Mesendoderm (in vitro differentiated cells): ENCODE results near the gene TUBA1A.
"Not testable (repeated sequence)": the region's sequence is repeated elsewhere in the genome, so short reads cannot be mapped to it uniquely, and the experiment has no call there.

Experiments
- DNase-seq: peaks from one replicate; pipeline ENCODE4 v3.0.0; 2013
- H2AK5ac ChIP-seq: 2 replicates; pipeline ENCODE4 v1.6.1; 2013; ENCODE audit warnings: low read length, inconsistent platforms
- H2BK120ac ChIP-seq: 2 replicates; pipeline ENCODE4 v1.6.1; 2013; ENCODE audit warnings: low read depth, mild to moderate bottlenecking, low read length, moderate library complexity, mixed read lengths
- H2BK15ac ChIP-seq: replicated peaks from 2 replicates; pipeline ENCODE4 v1.6.1; 2013; ENCODE audit warnings: low read depth, mild to moderate bottlenecking, moderate library complexity
- H2BK5ac ChIP-seq: 2 replicates; pipeline ENCODE4 v1.6.1; 2013; ENCODE audit warnings: low read length, inconsistent platforms
- H3K18ac ChIP-seq: 2 replicates; pipeline ENCODE4 v1.6.1; 2013; ENCODE audit warnings: mild to moderate bottlenecking, low read length, mixed read lengths
- H3K23ac ChIP-seq: one replicate; pipeline ENCODE4 v1.6.1; 2013; ENCODE audit warnings: low read length
- H3K27ac ChIP-seq: 2 replicates; pipeline ENCODE4 v1.5.1; 2013; ENCODE audit warnings: low read depth, mild to moderate bottlenecking, inconsistent platforms, low read length, moderate library complexity
- H3K27me3 ChIP-seq: 2 replicates; pipeline ENCODE4 v1.6.1; 2013; ENCODE audit warnings: low read length, control low read depth, mild to moderate bottlenecking, inconsistent platforms; ENCODE audit not compliant: insufficient read depth, poor library complexity
- H3K36me3 ChIP-seq: 2 replicates; pipeline ENCODE4 v1.6.1; 2013; ENCODE audit warnings: low read length, inconsistent platforms; ENCODE audit not compliant: control insufficient read depth, insufficient read depth
- H3K4ac ChIP-seq: one replicate; pipeline ENCODE4 v1.6.1; 2013; ENCODE audit warnings: low read depth, mild to moderate bottlenecking, low read length, moderate library complexity
- H3K4me1 ChIP-seq: 2 replicates; pipeline ENCODE4 v1.6.1; 2013; ENCODE audit warnings: low read depth, low read length, inconsistent platforms; ENCODE audit not compliant: control insufficient read depth
- H3K4me2 ChIP-seq: 2 replicates; pipeline ENCODE4 v1.6.1; 2013; ENCODE audit warnings: low read length
- H3K4me3 ChIP-seq: 2 replicates; pipeline ENCODE4 v1.5.1; 2013; ENCODE audit warnings: mild to moderate bottlenecking, low read length
- H3K56ac ChIP-seq: one replicate; pipeline ENCODE4 v1.6.1; 2013; ENCODE audit warnings: low read length
- H3K79me1 ChIP-seq: 2 replicates; pipeline ENCODE4 v1.6.1; 2013; ENCODE audit warnings: low read length, inconsistent platforms
- H3K79me2 ChIP-seq: 2 replicates; pipeline ENCODE4 v1.6.1; 2013; ENCODE audit warnings: mild to moderate bottlenecking, low read length; ENCODE audit not compliant: control insufficient read depth, insufficient read depth
- H3K9ac ChIP-seq: 2 replicates; pipeline ENCODE4 v1.6.1; 2013; ENCODE audit warnings: low read length, inconsistent platforms
- H4K5ac ChIP-seq: one replicate; pipeline ENCODE4 v1.6.1; 2013; ENCODE audit warnings: low read length
- H4K8ac ChIP-seq: one replicate; pipeline ENCODE4 v1.6.1; 2013; ENCODE audit warnings: low read depth, mild to moderate bottlenecking, control low read depth, low read length, moderate library complexity
- WGBS: extraction: QIAGEN DNeasy Blood & Tissue Kit; methylation state at CpG from one replicate; pipeline ENCODE4 v1.1.7; 2013; ENCODE audit warnings: low lambda C conversion rate, missing lambda C conversion rate; ENCODE audit not compliant: insufficient coverage; ENCODE audit errors: extremely low coverage; 5-methylcytosine and 5-hydroxymethylcytosine counted together

TUBA1A gene

GRCh38 chr12:49210703-49211102 is 21.8 kb upstream of the TUBA1A start:
- H3K23ac ChIP-seq, H3K18ac ChIP-seq, H3K9ac ChIP-seq, H2BK15ac ChIP-seq, H3K4me2 ChIP-seq, H3K56ac ChIP-seq, H3K27ac ChIP-seq, H2AK5ac ChIP-seq, H4K5ac ChIP-seq, DNase-seq, H2BK120ac ChIP-seq, H3K79me1 ChIP-seq, H4K8ac ChIP-seq, H2BK5ac ChIP-seq, H3K4me3 ChIP-seq, H3K79me2 ChIP-seq, H3K4ac ChIP-seq, H3K4me1 ChIP-seq, H3K27me3 ChIP-seq, H3K36me3 ChIP-seq: not testable (repeated sequence)
- no CpG with 5 or more reads among the region's 7 CpGs for WGBS

- Histone ChIP-seq H4K8ac (no peak overlapping the region), H4K5ac (no peak overlapping the region), H3K4ac (no peak overlapping the region), H3K4me1 (no peaks in the 10 kb centered on the region), H2BK15ac (no peak overlapping the region), H3K23ac (no peak overlapping the region), H3K79me2 (no peaks in the 10 kb centered on the region), H3K36me3 (no peaks in the 10 kb centered on the region), H3K79me1 (no peaks in the 10 kb centered on the region), H3K4me2 (no peak overlapping the region), H2BK120ac (no peak overlapping the region), H3K27me3 (no peaks in the 10 kb centered on the region), H3K4me3 (no peak overlapping the region), H3K18ac (no peak overlapping the region), H2BK5ac (no peak overlapping the region), H3K27ac (no peak overlapping the region), H2AK5ac (no peak overlapping the region), H3K56ac (no peak overlapping the region), H3K9ac (no peak overlapping the region)
- no peak for DNase-seq
- no CpG with 5 or more reads among the region's 12 CpGs for WGBS
Observed at GRCh38 chr12:49208676-49209075, 19.8 kb upstream of the TUBA1A start.

GRCh38 chr12:49208146-49208545 is 19.3 kb upstream of the TUBA1A start:
- Histone ChIP-seq H2BK120ac (no peak overlapping the region), H3K4me1 (no peaks in the 10 kb centered on the region), H3K36me3 (no peaks in the 10 kb centered on the region), H3K4ac (no peak overlapping the region), H4K8ac (no peak overlapping the region), H3K9ac (no peak overlapping the region), H2BK15ac (no peak overlapping the region), H3K4me3 (no peak overlapping the region), H3K27ac (no peak overlapping the region), H3K18ac (no peak overlapping the region), H2BK5ac (no peak overlapping the region), H3K23ac (no peak overlapping the region), H3K56ac (no peak overlapping the region), H2AK5ac (no peak overlapping the region), H3K79me1 (no peaks in the 10 kb centered on the region), H3K4me2 (no peak overlapping the region), H4K5ac (no peak overlapping the region), H3K79me2 (no peaks in the 10 kb centered on the region), H3K27me3 (no peaks in the 10 kb centered on the region)
- no CpG with 5 or more reads among the region's 1 CpG for WGBS
- DNase-seq: no peak

- H3K36me3 ChIP-seq: no peaks in the 10 kb centered on the region
- H2BK5ac ChIP-seq: no peak overlapping the region
- no peak overlapping the region for H3K56ac ChIP-seq
- no peak overlapping the region for H2BK15ac ChIP-seq
- H3K9ac ChIP-seq: no peak overlapping the region
- no peaks in the 10 kb centered on the region for H3K27me3 ChIP-seq
- H2AK5ac ChIP-seq: no peak overlapping the region
- H3K18ac ChIP-seq: no peak overlapping the region
- no peak overlapping the region for H3K27ac ChIP-seq
- no peak overlapping the region for H3K4me3 ChIP-seq
- H3K23ac ChIP-seq: no peak overlapping the region
- H3K79me1 ChIP-seq: no peaks in the 10 kb centered on the region
- H3K4ac ChIP-seq: no peak overlapping the region
- H4K8ac ChIP-seq: no peak overlapping the region
- no peak for DNase-seq
- no peak overlapping the region for H3K4me2 ChIP-seq
- H3K4me1 ChIP-seq: no peaks in the 10 kb centered on the region
- no peak overlapping the region for H4K5ac ChIP-seq
- H3K79me2 ChIP-seq: no peaks in the 10 kb centered on the region
- no peak overlapping the region for H2BK120ac ChIP-seq
Observed at GRCh38 chr12:49206389-49206788, 17.5 kb upstream of the TUBA1A start.

GRCh38 chr12:49201595-49202295 is 12.9 kb upstream of the TUBA1A start:
- Histone ChIP-seq H3K27ac (no peak overlapping the region), H3K79me1 (no peaks in the 10 kb centered on the region), H2BK120ac (no peak overlapping the region), H3K4ac (no peak overlapping the region), H3K4me3 (no peak overlapping the region), H4K5ac (no peak overlapping the region), H3K56ac (no peak overlapping the region), H3K4me1 (peaks cover 2% of the 10 kb centered on the region), H3K9ac (no peak overlapping the region), H3K23ac (no peak overlapping the region), H2AK5ac (no peak overlapping the region), H3K36me3 (no peaks in the 10 kb centered on the region), H4K8ac (no peak overlapping the region), H2BK15ac (no peak overlapping the region), H2BK5ac (no peak overlapping the region), H3K4me2 (no peak overlapping the region), H3K18ac (no peak overlapping the region), H3K79me2 (no peaks in the 10 kb centered on the region), H3K27me3 (no peaks in the 10 kb centered on the region)
- no CpG with 5 or more reads among the region's 4 CpGs for WGBS
- DNase-seq: peak; percentile 94

DNA sequence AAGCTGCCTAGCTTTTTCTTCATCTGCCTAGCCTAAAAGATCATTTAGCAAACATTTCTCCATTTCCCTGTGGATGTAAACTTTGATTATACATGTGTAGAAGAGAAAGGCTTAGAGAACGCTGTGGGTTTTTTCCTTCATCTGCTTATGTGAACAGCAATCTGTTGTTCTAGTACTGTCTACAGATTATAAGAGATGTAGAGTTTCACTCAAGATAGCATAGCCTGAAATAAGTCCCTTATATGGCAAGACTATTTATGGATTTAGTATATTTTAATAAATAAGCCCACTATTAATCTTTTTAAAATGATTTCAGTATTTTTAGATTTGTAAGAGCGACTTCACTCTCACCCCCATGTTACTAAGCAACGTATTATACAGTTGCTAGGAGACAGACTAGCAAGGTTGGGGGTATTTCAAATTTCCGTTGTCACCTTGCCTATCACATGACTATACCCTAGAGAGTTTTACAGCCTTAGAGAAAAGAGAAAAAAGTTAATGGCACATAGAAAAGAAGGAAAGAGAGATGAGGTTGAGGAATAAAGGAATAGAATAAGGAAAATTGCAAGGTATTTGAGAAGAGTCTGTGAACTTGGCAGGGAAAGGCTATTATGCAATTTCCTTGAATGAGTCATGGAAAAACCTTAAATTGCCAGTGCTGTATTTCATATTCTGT is 12.2 kb upstream of the TUBA1A start:
- no peak overlapping the region for H3K4me3 ChIP-seq
- DNase-seq: peak; percentile 93
- H3K27ac ChIP-seq: no peak overlapping the region
- H3K18ac ChIP-seq: no peak overlapping the region
- no peak overlapping the region for H2AK5ac ChIP-seq
- H3K4me1 ChIP-seq: peaks cover 2% of the 10 kb centered on the region
- H3K4me2 ChIP-seq: no peak overlapping the region
- no peak overlapping the region for H2BK5ac ChIP-seq
- no peaks in the 10 kb centered on the region for H3K36me3 ChIP-seq
- H4K8ac ChIP-seq: no peak overlapping the region
- no peak overlapping the region for H4K5ac ChIP-seq
- no peak overlapping the region for H3K23ac ChIP-seq
- no peak overlapping the region for H2BK120ac ChIP-seq
- no peaks in the 10 kb centered on the region for H3K27me3 ChIP-seq
- no peak overlapping the region for H2BK15ac ChIP-seq
- no CpG with 5 or more reads among the region's 4 CpGs for WGBS
- no peaks in the 10 kb centered on the region for H3K79me1 ChIP-seq
- H3K9ac ChIP-seq: no peak overlapping the region
- H3K4ac ChIP-seq: no peak overlapping the region
- H3K56ac ChIP-seq: no peak overlapping the region
- no peaks in the 10 kb centered on the region for H3K79me2 ChIP-seq
